H1 (cell line): Measurements from ENCODE around the gene SRRT. TPM values are rescaled to one million over a fixed set of nuclear protein-coding genes. Genes with fewer than 3 reads are reported as not detected.

ENCODE experiments used
- CTCF ChIA-PET: fragments of 300-600 bp; sonication (Branson Sonifier 250); formaldehyde crosslinking; loops from one replicate; lab custom pipeline; 2021; ENCODE audit not compliant: partially characterized antibody; lab: Charles Lee
- POLR2A ChIA-PET: fragments of 300-600 bp; sonication (Branson Sonifier 250); formaldehyde crosslinking; loops from one replicate; lab custom pipeline; 2021; ENCODE audit warnings: inconsistent platforms; ENCODE audit not compliant: partially characterized antibody; lab: Charles Lee
- DNase-seq, 2 experiments: peaks; one replicate each; pipeline versions ENCODE4 v3.0.0 to v3.0.0-alpha.2; 2010 to 2022; ENCODE audit warnings: low spot score in 2 of 2, low read depth in 1 of 2, mixed read lengths in 1 of 2
- FAIRE-seq: peaks from 2 replicates; lab custom pipeline; 2011; peaks lifted over from hg19 to GRCh38; lab: Jason Lieb, UNC
- H2AFZ ChIP-seq: 2 replicates; pipeline ENCODE4 v1.8.1; 2012; ENCODE audit warnings: low read length, inconsistent platforms
- H2AK5ac ChIP-seq: 2 replicates; pipeline ENCODE4 v1.6.1; 2013; ENCODE audit warnings: low read depth, low read length
- H2BK120ac ChIP-seq: replicated peaks from 2 replicates; pipeline ENCODE3; 2013; ENCODE audit warnings: low read depth, low read length, inconsistent platforms
- H2BK12ac ChIP-seq: 2 replicates; pipeline ENCODE4 v1.6.1; 2013; ENCODE audit warnings: low read depth, low read length
- H2BK15ac ChIP-seq: 2 replicates; pipeline ENCODE4 v1.6.1; 2013; ENCODE audit warnings: low read length
- H2BK20ac ChIP-seq: 2 replicates; pipeline ENCODE4 v1.6.1; 2013; ENCODE audit warnings: low read length
- H2BK5ac ChIP-seq: 2 replicates; pipeline ENCODE4 v1.6.1; 2013; ENCODE audit warnings: low read depth, low read length
- H3K14ac ChIP-seq: 2 replicates; pipeline ENCODE4 v1.6.1; 2013; ENCODE audit warnings: inconsistent platforms; ENCODE audit not compliant: insufficient read length
- H3K18ac ChIP-seq: 2 replicates; pipeline ENCODE4 v1.6.1; 2013; ENCODE audit warnings: low read length; ENCODE audit errors: extremely low read depth
- H3K23ac ChIP-seq: 2 replicates; pipeline ENCODE4 v1.6.1; 2013; ENCODE audit warnings: inconsistent platforms; ENCODE audit not compliant: insufficient read length
- H3K23me2 ChIP-seq: 2 replicates; pipeline ENCODE4 v1.6.1; 2013; ENCODE audit warnings: low read depth, low read length
- H3K27ac ChIP-seq: 2 replicates; pipeline ENCODE4 v1.6.1; 2011; ENCODE audit warnings: low read depth, low read length, inconsistent platforms
- H3K27me3 ChIP-seq, 4 experiments: replicated peaks in 1 of 4; 1 replicate in 1 of 4; 2 replicates in 3 of 4; pipeline versions ENCODE4 v1.6.1 to v1.8.1; 2011 to 2013; ENCODE audit warnings: low read length in 3 of 4, mild to moderate bottlenecking in 3 of 4, inconsistent platforms in 2 of 4, mixed read lengths in 2 of 4, moderate library complexity in 1 of 4; ENCODE audit not compliant: control insufficient read depth in 3 of 4, insufficient read depth in 3 of 4; ENCODE audit errors: extremely low read depth in 1 of 4
- H3K36me3 ChIP-seq, 4 experiments: 2 replicates each; pipeline versions ENCODE4 v1.6.1 to v1.8.1; 2011 to 2013; ENCODE audit warnings: mild to moderate bottlenecking in 4 of 4, low read length in 3 of 4, moderate library complexity in 2 of 4, control low read depth in 1 of 4, inconsistent platforms in 1 of 4; ENCODE audit not compliant: insufficient read depth in 4 of 4, control insufficient read depth in 2 of 4
- H3K4ac ChIP-seq: replicated peaks from 2 replicates; pipeline ENCODE3; 2013; ENCODE audit warnings: low read length, low read depth, mixed read lengths, inconsistent platforms; ENCODE audit not compliant: insufficient read length
- H3K4me1 ChIP-seq, 4 experiments: replicated peaks in 1 of 4; 1 replicate in 1 of 4; 2 replicates in 3 of 4; pipeline versions ENCODE4 v1.6.1 to v1.8.1; 2011 to 2013; ENCODE audit warnings: low read length in 3 of 4, inconsistent platforms in 2 of 4, mixed read lengths in 1 of 4; ENCODE audit not compliant: insufficient read depth in 4 of 4, control insufficient read depth in 3 of 4
- H3K4me2 ChIP-seq, 2 experiments: 2 replicates each; pipeline versions ENCODE4 v1.6.1 to v1.8.1; 2011 to 2013; ENCODE audit warnings: low read depth in 2 of 2, low read length in 2 of 2, control low read depth in 1 of 2, inconsistent platforms in 1 of 2, mild to moderate bottlenecking in 1 of 2; ENCODE audit not compliant: insufficient read depth in 1 of 2
- H3K4me3 ChIP-seq, 4 experiments: fragments of 200-600, 300-600 bp in 1 of 4; sonication (generic), shearing (Covaris generic), sonication (Bioruptor Twin) in 1 of 4; 2 replicates each; pipeline versions ENCODE4 v1.5.1 to v1.8.1; 2011 to 2016; ENCODE audit warnings: low read length in 4 of 4, low read depth in 3 of 4, control low read depth in 2 of 4, inconsistent platforms in 2 of 4, mild to moderate bottlenecking in 2 of 4, mixed read lengths in 1 of 4, moderate library complexity in 1 of 4; ENCODE audit not compliant: insufficient read depth in 2 of 4; ENCODE audit errors: extremely low read depth in 1 of 4
- H3K56ac ChIP-seq: replicated peaks from 2 replicates; pipeline ENCODE3; 2013; ENCODE audit warnings: low read depth, mild to moderate bottlenecking, mixed read lengths, low read length, inconsistent platforms; ENCODE audit not compliant: insufficient read length
- H3K79me1 ChIP-seq: 2 replicates; pipeline ENCODE4 v1.6.1; 2013; ENCODE audit warnings: low read depth, low read length, control low read depth
- H3K79me2 ChIP-seq, 2 experiments: 2 replicates each; pipeline versions ENCODE4 v1.6.1 to v1.8.1; 2012 to 2013; ENCODE audit warnings: low read length in 2 of 2, mild to moderate bottlenecking in 2 of 2, inconsistent platforms in 1 of 2; ENCODE audit not compliant: insufficient read depth in 2 of 2, control insufficient read depth in 1 of 2
- H3K9ac ChIP-seq, 4 experiments: replicated peaks in 1 of 4; 1 replicate in 1 of 4; 2 replicates in 3 of 4; pipeline versions ENCODE4 v1.6.1 to v1.8.1; 2011 to 2013; ENCODE audit warnings: low read depth in 3 of 4, low read length in 3 of 4, control low read depth in 2 of 4, mild to moderate bottlenecking in 2 of 4, moderate library complexity in 2 of 4, inconsistent platforms in 1 of 4; ENCODE audit errors: extremely low read depth in 1 of 4
- H3K9me3 ChIP-seq, 2 experiments: 2 replicates each; pipeline versions ENCODE4 v1.6.1 to v1.8.1; 2012 to 2013; ENCODE audit warnings: mild to moderate bottlenecking in 2 of 2, moderate library complexity in 2 of 2, control low read depth in 1 of 2, inconsistent platforms in 1 of 2, low read depth in 1 of 2, low read length in 1 of 2, mixed read lengths in 1 of 2; ENCODE audit not compliant: insufficient read depth in 2 of 2
- H4K20me1 ChIP-seq, 2 experiments: replicated peaks in 1 of 2; 2 replicates each; pipeline versions ENCODE3 to v1.8.1; 2011 to 2013; ENCODE audit warnings: inconsistent platforms in 2 of 2, low read length in 2 of 2, mild to moderate bottlenecking in 1 of 2; ENCODE audit not compliant: insufficient read depth in 2 of 2, control insufficient read depth in 1 of 2
- H4K5ac ChIP-seq: 2 replicates; pipeline ENCODE4 v1.6.1; 2013; ENCODE audit warnings: low read length, low read depth, mixed read lengths, inconsistent platforms; ENCODE audit not compliant: insufficient read length
- H4K8ac ChIP-seq: 2 replicates; pipeline ENCODE4 v1.8.0; 2013; ENCODE audit warnings: mild to moderate bottlenecking, moderate library complexity, low read length, inconsistent platforms; ENCODE audit not compliant: insufficient read depth; ENCODE audit errors: extremely low read depth
- H4K91ac ChIP-seq: replicated peaks from 2 replicates; pipeline ENCODE3; 2013; ENCODE audit warnings: low read length, mixed read lengths, inconsistent platforms; ENCODE audit not compliant: insufficient read length
- RNF2 ChIP-seq: fragments of 200-900, 300-1000 bp; sonication (generic); IDR thresholded peaks from 2 replicates; pipeline ENCODE4 v1.7.1; 2016; ENCODE audit warnings: borderline replicate concordance, low read depth, mild to moderate bottlenecking, antibody characterized with exemption, low read length; ENCODE audit not compliant: poor library complexity, severe bottlenecking; ENCODE audit errors: missing control alignments
- WGBS, 2 experiments: shearing (Covaris generic) in 1 of 2; methylation state at CpG; one replicate each; pipeline versions ENCODE4 v1.1.6 to v1.1.7; 2013 to 2015; ENCODE audit warnings: low lambda C conversion rate in 2 of 2, mixed read lengths in 2 of 2, inconsistent platforms in 1 of 2, low coverage in 1 of 2, missing lambda C conversion rate in 1 of 2; ENCODE audit not compliant: insufficient replicate concordance in 2 of 2, insufficient coverage in 1 of 2, insufficient read length in 1 of 2; ENCODE audit errors: extremely low coverage in 1 of 2, missing lambda C conversion rate in 1 of 2; 5-methylcytosine and 5-hydroxymethylcytosine counted together
- polyA plus RNA-seq, 7 experiments: library from polyadenylated mRNA; depleted of rRNA in 3 of 7; stranded (reverse) in 5 of 7; unstranded in 2 of 7; fragments of >200 nt in 5 of 7; fragments of 200-250 nt in 2 of 7; gene quantifications; 1 replicate in 5 of 7; 2 replicates in 1 of 7; 4 replicates in 1 of 7; pipeline versions ENCODE4 v1.2.1 to v1.2.3, GENCODE V29; 2011 to 2013; ENCODE audit warnings: missing spikeins in 2 of 7, mixed read lengths in 2 of 7
- total RNA-seq: library from RNA; stranded (reverse); fragmentation: NEBNext Ultra II Directional; extraction: Animal tissue kit (Norgen Biotek cat#: 25700); gene quantifications from 2 replicates; pipeline ENCODE4 v1.2.1, GENCODE V29; 2021
- TF ChIP-seq, protein P1 (sequence below): IDR thresholded peaks from 2 replicates; pipeline ENCODE4 v1.6.1; 2012; ENCODE audit warnings: low read length, inconsistent platforms

The SRRT gene
- total and polyA plus RNA-seq, 2 of the 8 experiments (the other 6 are each of a cell fraction or from before 2014, with no cell fraction given): 66.7 to 237 TPM

DNA sequence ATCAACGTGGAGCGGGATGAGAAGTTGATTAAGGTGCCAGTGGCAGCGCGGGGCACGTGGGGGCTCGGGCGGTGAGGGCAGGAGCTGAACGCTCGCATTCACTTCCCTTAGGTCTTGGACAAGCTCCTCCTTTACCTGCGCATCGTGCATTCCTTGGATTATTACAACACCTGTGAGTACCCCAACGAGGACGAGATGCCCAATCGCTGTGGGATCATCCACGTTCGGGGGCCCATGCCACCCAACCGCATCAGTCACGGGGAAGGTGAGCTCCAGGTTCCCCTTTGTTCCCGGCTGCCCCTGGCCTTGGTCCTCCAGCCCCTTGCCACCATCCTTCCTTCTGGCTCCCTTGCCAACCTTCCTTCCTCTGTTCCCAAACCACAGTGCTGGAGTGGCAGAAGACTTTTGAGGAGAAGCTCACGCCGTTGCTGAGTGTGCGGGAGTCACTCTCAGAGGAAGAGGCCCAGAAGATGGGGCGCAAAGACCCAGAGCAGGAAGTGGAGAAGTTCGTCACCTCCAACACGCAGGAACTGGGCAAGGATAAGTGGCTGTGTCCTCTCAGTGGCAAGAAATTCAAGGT, 12.1 kb downstream of the SRRT start:
- H3K79me2 ChIP-seq: peaks cover 0 to 31% of the 10 kb centered on the region in 2 experiments; a peak in 2 of 4 replicates
- FAIRE-seq (no peak), DNase-seq (no peak)
- no peak overlapping the region for H2BK12ac ChIP-seq
- H2BK5ac ChIP-seq: no peak overlapping the region; the same call in 1 of the 2 replicates
- no peak overlapping the region for H2AFZ ChIP-seq
- H4K5ac ChIP-seq: no peak overlapping the region
- H3K23ac ChIP-seq: no peak overlapping the region
- H2BK15ac ChIP-seq: no peak overlapping the region
- H2BK120ac ChIP-seq: no peak overlapping the region
- peaks cover 46 to 69% (median 57%) of the 10 kb centered on the region in 4 experiments for H3K36me3 ChIP-seq
- CTCF ChIA-PET: interaction anchor here (0.6 to 3.4 kb wide), 9 partner anchors 11 to 350 kb away, joined by 3 to 14 read pairs (median 3); partner anchors contain the start of genes POP7 and SRRT
- H4K8ac ChIP-seq: no peak overlapping the region
- no peak overlapping the region for H3K9ac ChIP-seq
- 91% methylated on average over 24 of the region's 25 CpGs; no CpG with 5 or more reads in 1 of the 2 experiments for WGBS, 2 experiments
- no peak overlapping the region for H3K18ac ChIP-seq
- H4K91ac ChIP-seq: no peak overlapping the region
- H2BK20ac ChIP-seq: no peak overlapping the region
- peaks cover 15 to 20% of the 10 kb centered on the region in 2 experiments for H4K20me1 ChIP-seq
- H3K14ac ChIP-seq: no peak overlapping the region
- no peak overlapping the region for H3K27ac ChIP-seq
- no peak overlapping the region for H2AK5ac ChIP-seq
- H3K4me1 ChIP-seq: peaks cover 0 to 18% (median 5%) of the 10 kb centered on the region in 4 experiments; a peak in 6 of 7 replicates
- H3K4ac ChIP-seq: no peak overlapping the region
- H3K9me3 ChIP-seq: no peaks in the 10 kb centered on the region; a peak in 1 of 4 replicates
- peaks cover 20% of the 10 kb centered on the region; the same call in 1 of the 2 replicates for H3K23me2 ChIP-seq
- TF ChIP-seq, protein P1, sequence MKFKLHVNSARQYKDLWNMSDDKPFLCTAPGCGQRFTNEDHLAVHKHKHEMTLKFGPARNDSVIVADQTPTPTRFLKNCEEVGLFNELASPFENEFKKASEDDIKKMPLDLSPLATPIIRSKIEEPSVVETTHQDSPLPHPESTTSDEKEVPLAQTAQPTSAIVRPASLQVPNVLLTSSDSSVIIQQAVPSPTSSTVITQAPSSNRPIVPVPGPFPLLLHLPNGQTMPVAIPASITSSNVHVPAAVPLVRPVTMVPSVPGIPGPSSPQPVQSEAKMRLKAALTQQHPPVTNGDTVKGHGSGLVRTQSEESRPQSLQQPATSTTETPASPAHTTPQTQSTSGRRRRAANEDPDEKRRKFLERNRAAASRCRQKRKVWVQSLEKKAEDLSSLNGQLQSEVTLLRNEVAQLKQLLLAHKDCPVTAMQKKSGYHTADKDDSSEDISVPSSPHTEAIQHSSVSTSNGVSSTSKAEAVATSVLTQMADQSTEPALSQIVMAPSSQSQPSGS: no peak
- TF ChIP-seq RNF2: no peak
- H3K56ac ChIP-seq: no peak overlapping the region
- no peaks in the 10 kb centered on the region for H3K27me3 ChIP-seq
- no peak overlapping the region for H3K4me3 ChIP-seq
- peak overlapping the region; percentile 16 to 91; a peak in 1 of 4 replicates for H3K4me2 ChIP-seq
- POLR2A ChIA-PET: interaction anchor here (1.0 to 10.1 kb wide), 10 partner anchors 13 to 787 kb away, joined by 3 to 313 read pairs (median 4); partner anchors contain the start of genes SRRT and TRIP6
- peaks cover 14% of the 10 kb centered on the region for H3K79me1 ChIP-seq
